Mesenchymal stem cell (in vitro differentiated cells and primary cell): ENCODE results near the gene SRGAP3.
A peak's percentile ranks its signal among the peaks of the same experiment; 100 is the strongest.

ENCODE experiments used
- DNase-seq: peaks from one replicate; pipeline ENCODE4 v3.0.0-alpha.2; 2013
- H2AFZ ChIP-seq: one replicate; pipeline ENCODE4 v1.6.1; 2013; ENCODE audit warnings: low read depth, mild to moderate bottlenecking, control low read depth, inconsistent platforms, low read length, moderate library complexity
- H2AK5ac ChIP-seq: 2 replicates; pipeline ENCODE4 v1.6.1; 2013; ENCODE audit warnings: low read length, moderate library complexity, mild to moderate bottlenecking, inconsistent platforms; ENCODE audit not compliant: severe bottlenecking
- H2BK120ac ChIP-seq: one replicate; pipeline ENCODE4 v1.6.1; 2013; ENCODE audit warnings: low read depth, mild to moderate bottlenecking, inconsistent platforms, low read length, moderate library complexity
- H2BK12ac ChIP-seq, 2 experiments: one replicate each; pipeline ENCODE4 v1.6.1; 2013; ENCODE audit warnings: inconsistent platforms in 2 of 2, low read length in 2 of 2, mild to moderate bottlenecking in 2 of 2, moderate library complexity in 2 of 2, control low read depth in 1 of 2
- H2BK15ac ChIP-seq: one replicate; pipeline ENCODE4 v1.6.1; 2013; ENCODE audit warnings: mild to moderate bottlenecking, low read depth, inconsistent platforms; ENCODE audit not compliant: poor library complexity, severe bottlenecking
- H2BK5ac ChIP-seq: 2 replicates; pipeline ENCODE4 v1.6.1; 2013; ENCODE audit warnings: low read depth, mild to moderate bottlenecking, low read length, control low read depth, inconsistent platforms; ENCODE audit not compliant: poor library complexity, severe bottlenecking
- H3K14ac ChIP-seq, 2 experiments: one replicate each; pipeline ENCODE4 v1.6.1; 2013; ENCODE audit warnings: inconsistent platforms in 2 of 2, low read length in 2 of 2, control low read depth in 1 of 2, mild to moderate bottlenecking in 1 of 2, moderate library complexity in 1 of 2
- H3K18ac ChIP-seq, 2 experiments: one replicate each; pipeline ENCODE4 v1.6.1; 2013; ENCODE audit warnings: inconsistent platforms in 2 of 2, low read length in 2 of 2, control low read depth in 1 of 2, low read depth in 1 of 2, mild to moderate bottlenecking in 1 of 2
- H3K23ac ChIP-seq, 2 experiments: one replicate each; pipeline ENCODE4 v1.6.1; 2013; ENCODE audit warnings: inconsistent platforms in 2 of 2, low read length in 2 of 2, mild to moderate bottlenecking in 2 of 2, moderate library complexity in 2 of 2, control low read depth in 1 of 2
- H3K27ac ChIP-seq: 2 replicates; pipeline ENCODE4 v1.5.1; 2013; ENCODE audit warnings: mild to moderate bottlenecking, moderate library complexity, low read length, control low read depth, inconsistent platforms; ENCODE audit not compliant: poor library complexity, severe bottlenecking
- H3K27me3 ChIP-seq, 2 experiments: 2 replicates each; pipeline versions ENCODE4 v1.6.1 to v1.7.0; 2013; ENCODE audit warnings: low read length in 2 of 2, mild to moderate bottlenecking in 2 of 2, moderate library complexity in 2 of 2, control low read depth in 1 of 2, inconsistent platforms in 1 of 2; ENCODE audit not compliant: control insufficient read depth in 1 of 2, insufficient read depth in 1 of 2
- H3K36me3 ChIP-seq, 2 experiments: 2 replicates each; pipeline versions ENCODE4 v1.6.1 to v1.7.0; 2013; ENCODE audit warnings: low read length in 2 of 2, control low read depth in 1 of 2, inconsistent platforms in 1 of 2, low read depth in 1 of 2, mild to moderate bottlenecking in 1 of 2; ENCODE audit not compliant: insufficient read depth in 2 of 2, control insufficient read depth in 1 of 2
- H3K4ac ChIP-seq, 2 experiments: one replicate each; pipeline ENCODE4 v1.6.1; 2013; ENCODE audit warnings: inconsistent platforms in 2 of 2, low read length in 2 of 2, mild to moderate bottlenecking in 2 of 2, moderate library complexity in 2 of 2, control low read depth in 1 of 2, low read depth in 1 of 2
- H3K4me1 ChIP-seq: 2 replicates; pipeline ENCODE4 v1.6.1; 2013; ENCODE audit warnings: low read depth, low read length, control low read depth; ENCODE audit not compliant: control insufficient read depth, insufficient read depth
- H3K4me2 ChIP-seq: 2 replicates; pipeline ENCODE4 v1.6.1; 2013; ENCODE audit warnings: low read length, mild to moderate bottlenecking, inconsistent platforms; ENCODE audit not compliant: poor library complexity, severe bottlenecking
- H3K4me3 ChIP-seq, 2 experiments: 2 replicates each; pipeline versions ENCODE4 v1.5.1 to v1.7.0; 2013; ENCODE audit warnings: low read length in 2 of 2, mild to moderate bottlenecking in 2 of 2, control low read depth in 1 of 2, low read depth in 1 of 2; ENCODE audit not compliant: insufficient read depth in 1 of 2
- H3K79me1 ChIP-seq: replicated peaks from 2 replicates; pipeline ENCODE4 v1.6.1; 2013; ENCODE audit warnings: mild to moderate bottlenecking, control low read depth, low read length, inconsistent platforms; ENCODE audit not compliant: poor library complexity, severe bottlenecking
- H3K9ac ChIP-seq: 2 replicates; pipeline ENCODE4 v1.7.0; 2013; ENCODE audit warnings: mild to moderate bottlenecking, low read length, moderate library complexity
- H3K9me3 ChIP-seq: 2 replicates; pipeline ENCODE4 v1.7.0; 2013; ENCODE audit warnings: mild to moderate bottlenecking, low read length; ENCODE audit not compliant: control insufficient read depth
- H4K8ac ChIP-seq: one replicate; pipeline ENCODE4 v1.6.1; 2013; ENCODE audit warnings: inconsistent platforms, mild to moderate bottlenecking, low read length, moderate library complexity
- H4K91ac ChIP-seq: one replicate; pipeline ENCODE4 v1.6.1; 2013; ENCODE audit warnings: mild to moderate bottlenecking, low read length, inconsistent platforms
- WGBS: methylation state at CpG from one replicate; pipeline ENCODE4 v1.1.7; 2013; ENCODE audit warnings: mixed read lengths; 5-methylcytosine and 5-hydroxymethylcytosine counted together

SRGAP3 gene

DNA sequence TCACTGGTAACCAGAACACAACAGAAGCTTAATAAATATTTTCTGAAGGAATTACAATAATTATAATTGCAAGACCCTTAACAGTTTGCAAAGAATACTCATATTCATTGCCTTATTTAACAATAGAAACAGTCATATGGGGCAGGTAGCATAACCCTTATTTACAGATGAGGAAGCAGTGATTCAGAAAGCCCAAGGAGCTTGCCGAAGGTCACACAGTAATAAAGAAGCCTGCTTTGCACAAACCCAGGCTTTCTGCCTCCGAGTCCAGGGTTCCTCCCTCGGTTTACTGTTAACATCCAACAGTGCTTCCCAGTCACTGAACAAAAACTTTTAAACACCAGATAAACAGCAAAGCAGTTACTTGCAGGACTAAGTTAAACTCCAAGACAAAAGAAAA lies 35.3 kb downstream of the SRGAP3 start:
- no peak overlapping the region for H3K27ac ChIP-seq
- H3K9ac ChIP-seq: peak overlapping the region; percentile 39
- no peak overlapping the region for H4K8ac ChIP-seq
- H4K91ac ChIP-seq: no peak overlapping the region
- WGBS: 85% methylated on average over 3 of the region's 3 CpGs
- no peak overlapping the region for H2AK5ac ChIP-seq
- no peak overlapping the region for H3K4me2 ChIP-seq
- H2BK15ac ChIP-seq: no peak overlapping the region
- no peak overlapping the region for H2BK120ac ChIP-seq
- H2AFZ ChIP-seq: no peak overlapping the region
- H3K27me3 ChIP-seq: no peaks in the 10 kb centered on the region
- no peaks in the 10 kb centered on the region for H3K79me1 ChIP-seq
- no peak overlapping the region for H3K4ac ChIP-seq
- H3K18ac ChIP-seq: no peak overlapping the region
- H2BK5ac ChIP-seq: no peak overlapping the region
- H3K9me3 ChIP-seq: no peaks in the 10 kb centered on the region
- peaks cover 4% of the 10 kb centered on the region for H3K4me1 ChIP-seq
- no peak for DNase-seq
- peak overlapping the region in 1 of 2 experiments; percentile 11 for H3K4me3 ChIP-seq
- no peak overlapping the region for H2BK12ac ChIP-seq
- no peak overlapping the region for H3K14ac ChIP-seq
- no peak overlapping the region for H3K23ac ChIP-seq
- H3K36me3 ChIP-seq: no peaks in the 10 kb centered on the region

DNA sequence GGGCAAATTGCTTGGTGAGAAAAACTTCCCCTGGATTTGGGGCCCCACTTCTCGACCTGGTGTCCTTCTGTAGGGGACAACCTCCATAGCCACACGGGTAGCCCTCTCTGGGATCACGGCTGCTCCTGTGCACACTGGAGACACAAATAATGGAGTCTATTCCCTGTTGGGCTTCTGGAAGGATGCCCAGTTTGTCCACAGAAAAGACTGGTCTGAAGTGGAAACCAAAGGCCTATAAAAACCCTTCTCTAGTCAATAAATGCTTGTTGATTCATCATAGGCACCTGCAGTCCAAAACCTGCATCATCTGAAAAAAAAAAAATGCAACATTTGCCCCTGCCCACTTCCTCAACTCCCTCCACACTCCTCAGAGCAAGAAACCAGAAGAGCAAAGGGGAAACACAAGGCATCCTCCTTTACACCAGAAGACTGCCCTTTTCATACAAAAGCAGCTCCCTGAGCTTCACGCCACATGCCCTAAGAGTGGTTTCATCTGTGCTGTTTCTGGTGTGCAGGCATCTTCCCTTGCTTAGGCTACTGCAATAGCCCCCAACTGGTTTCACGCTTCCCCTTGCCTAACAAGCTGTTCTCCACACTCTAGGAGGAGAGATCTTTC lies 36.3 kb downstream of the SRGAP3 start:
- Histone ChIP-seq H3K9me3 (no peaks in the 10 kb centered on the region), H3K27ac (no peak overlapping the region), H3K4me1 (peaks cover 4% of the 10 kb centered on the region), H2BK12ac (no peak overlapping the region), H4K8ac (no peak overlapping the region), H2BK120ac (no peak overlapping the region), H2BK15ac (no peak overlapping the region), H3K18ac (no peak overlapping the region), H3K14ac (no peak overlapping the region), H3K36me3 (no peaks in the 10 kb centered on the region), H3K4me2 (no peak overlapping the region), H3K4ac (no peak overlapping the region), H2BK5ac (no peak overlapping the region), H3K9ac (no peak overlapping the region), H4K91ac (no peak overlapping the region), H3K4me3 (no peak overlapping the region), H3K27me3 (no peaks in the 10 kb centered on the region), H3K23ac (no peak overlapping the region), H3K79me1 (no peaks in the 10 kb centered on the region), H2AK5ac (no peak overlapping the region), H2AFZ (no peak overlapping the region)
- 86% methylated on average over 5 of the region's 5 CpGs for WGBS
- no peak for DNase-seq

DNA sequence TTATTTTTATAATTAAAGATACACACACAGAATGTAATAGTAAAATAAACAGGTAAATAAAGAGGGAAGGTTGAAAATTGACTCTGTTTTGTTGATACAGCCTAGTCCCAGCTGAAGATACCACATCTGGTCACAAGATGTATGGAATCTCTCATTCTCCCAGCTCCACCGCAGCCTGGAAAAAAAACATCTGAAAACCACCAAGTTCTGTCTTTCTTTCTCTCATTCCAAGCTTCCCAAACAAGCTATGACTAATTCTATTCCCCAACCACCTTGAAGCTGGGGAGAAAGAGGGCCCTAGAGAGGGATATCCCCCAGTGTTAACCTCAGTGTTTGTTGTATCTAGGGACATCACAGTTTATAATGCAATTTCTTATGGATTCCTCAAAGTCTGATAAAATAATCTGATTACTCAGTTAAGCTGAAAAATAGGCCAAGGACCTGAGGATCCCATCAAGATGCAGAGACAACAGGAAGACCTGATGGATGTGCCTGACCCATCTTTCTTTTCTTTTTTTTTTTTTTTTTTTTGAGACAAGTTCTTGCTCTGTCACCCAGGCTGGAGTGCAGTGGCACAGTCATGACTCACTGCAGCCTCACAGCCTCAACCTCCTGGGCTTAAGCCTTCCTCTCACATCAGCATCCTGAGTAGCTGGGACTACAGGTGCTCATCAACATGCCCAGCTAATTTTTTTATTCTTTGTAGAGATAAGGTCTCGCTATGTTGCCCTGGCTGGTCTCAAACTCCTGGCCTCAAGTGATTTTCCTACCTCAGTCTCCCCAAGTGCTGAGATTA lies 38.1 kb downstream of the SRGAP3 start:
- Histone ChIP-seq H3K23ac (no peak overlapping the region), H2BK120ac (no peak overlapping the region), H2AK5ac (no peak overlapping the region), H3K9me3 (no peaks in the 10 kb centered on the region), H2AFZ (no peak overlapping the region), H3K4me1 (peaks cover 4% of the 10 kb centered on the region), H3K9ac (peak overlapping the region; percentile 56), H2BK12ac (no peak overlapping the region), H3K18ac (no peak overlapping the region), H2BK5ac (no peak overlapping the region), H3K36me3 (no peaks in the 10 kb centered on the region), H3K4me3 (no peak overlapping the region), H3K4ac (no peak overlapping the region), H2BK15ac (no peak overlapping the region), H3K27ac (no peak overlapping the region), H3K27me3 (peaks cover 0 to 10% of the 10 kb centered on the region in 2 experiments), H3K4me2 (no peak overlapping the region), H3K14ac (no peak overlapping the region), H4K8ac (no peak overlapping the region), H4K91ac (no peak overlapping the region), H3K79me1 (no peaks in the 10 kb centered on the region)
- WGBS: 71% methylated on average over 2 of the region's 2 CpGs
- DNase-seq: peak; percentile 21

DNA sequence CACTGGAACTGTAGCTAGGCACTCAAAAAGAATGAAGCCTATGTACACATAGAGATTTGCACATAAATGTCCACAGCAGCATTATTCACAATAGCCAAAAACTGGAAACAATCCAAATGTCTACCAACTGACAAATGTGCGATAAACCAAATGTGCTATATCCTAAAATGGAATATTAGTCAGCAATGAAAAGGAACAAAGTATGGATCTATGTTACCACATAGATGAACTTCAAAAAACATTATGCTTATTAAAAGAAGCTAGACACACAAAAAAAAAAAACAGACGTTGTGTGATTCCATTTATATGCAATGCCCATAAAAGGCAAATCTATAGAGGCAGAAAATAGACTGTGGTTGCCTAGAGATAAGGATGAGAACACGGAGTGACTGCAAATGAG lies 39.7 kb downstream of the SRGAP3 start:
- Histone ChIP-seq H3K14ac (no peak overlapping the region), H3K79me1 (no peaks in the 10 kb centered on the region), H3K27ac (no peak overlapping the region), H2AK5ac (no peak overlapping the region), H3K23ac (no peak overlapping the region), H3K9ac (no peak overlapping the region), H3K4ac (no peak overlapping the region), H2BK120ac (no peak overlapping the region), H3K4me3 (no peak overlapping the region), H3K18ac (no peak overlapping the region), H2AFZ (no peak overlapping the region), H3K4me1 (peaks cover 2% of the 10 kb centered on the region), H3K9me3 (no peaks in the 10 kb centered on the region), H3K4me2 (no peak overlapping the region), H4K8ac (no peak overlapping the region), H2BK12ac (no peak overlapping the region), H3K36me3 (no peaks in the 10 kb centered on the region), H3K27me3 (peaks cover 0 to 13% of the 10 kb centered on the region in 2 experiments), H2BK15ac (no peak overlapping the region), H2BK5ac (no peak overlapping the region), H4K91ac (no peak overlapping the region)
- no peak for DNase-seq
- 71% methylated on average over 2 of the region's 3 CpGs for WGBS
